Astrocyte of the spinal cord (primary cell): ENCODE data around the gene TMEM141.

Experiments
- DNase-seq: peaks from one replicate; pipeline ENCODE4 v3.0.0; 2011; ENCODE audit warnings: low read depth, low spot score
- H3K4me3 ChIP-seq: 2 replicates; pipeline ENCODE4 v1.5.1; 2011; ENCODE audit warnings: low read depth, mild to moderate bottlenecking, low read length, moderate library complexity
- CTCF ChIP-seq: IDR thresholded peaks from 2 replicates; pipeline ENCODE4 v1.5.1; 2012; ENCODE audit warnings: low read depth, mild to moderate bottlenecking, low read length, inconsistent platforms
- in situ Hi-C: cut with HindIII; loops from 2 replicates; pipeline ENCODE4 v1.10.0; 2017; ENCODE audit warnings: low sequenced_read_pairs

TMEM141 gene

GRCh38 chr9:136756134-136756438, 35.1 kb upstream of the TMEM141 start:
- TF ChIP-seq CTCF: no peak
- in situ Hi-C loops: no loop called here
- no peak overlapping the region for H3K4me3 ChIP-seq

GRCh38 chr9:136756836-136757235, 34.3 kb upstream of the TMEM141 start:
- no peak for TF ChIP-seq CTCF
- no peak overlapping the region for H3K4me3 ChIP-seq
- no peak for DNase-seq
- in situ Hi-C loops: no loop called here

More at GRCh38 chr9:136756134-136756438, 35.1 kb upstream of the TMEM141 start:
- DNase-seq: no peak

GRCh38 chr9:136757328-136757727, 33.8 kb upstream of the TMEM141 start:
- DNase-seq: no peak
- H3K4me3 ChIP-seq: no peak overlapping the region
- in situ Hi-C loops: no loop called here
- no peak for TF ChIP-seq CTCF

DNA sequence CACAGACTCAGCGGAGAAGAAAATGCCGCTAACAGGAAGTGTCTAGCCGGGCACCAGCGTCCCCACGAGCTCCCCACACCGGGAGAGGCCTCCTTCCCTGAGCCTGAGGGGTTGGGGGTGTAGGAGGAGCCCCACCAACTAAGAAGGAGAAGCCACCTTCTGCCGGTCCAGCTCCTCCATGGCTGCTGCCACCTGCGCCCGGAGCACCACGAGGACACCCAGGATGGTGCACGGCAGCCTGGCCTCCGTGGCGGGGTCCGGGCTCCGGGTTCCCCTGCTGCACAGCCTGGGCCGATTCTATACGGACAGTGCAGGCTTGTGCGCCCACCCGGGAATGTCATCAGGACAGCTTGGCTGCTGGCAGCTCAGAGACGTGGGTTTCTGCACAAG, 33.4 kb upstream of the TMEM141 start:
- no peak overlapping the region for H3K4me3 ChIP-seq
- no peak for TF ChIP-seq CTCF
- DNase-seq: no peak
- in situ Hi-C loops: no loop called here

- H3K4me3 ChIP-seq: no peak overlapping the region
- in situ Hi-C loops: no loop called here
- TF ChIP-seq CTCF: no peak
- no peak for DNase-seq
These were observed 32.1 kb upstream of the TMEM141 start for GRCh38 chr9:136759001-136759400.

- TF ChIP-seq CTCF: no peak
- DNase-seq: no peak
- in situ Hi-C loops: no loop called here
- no peak overlapping the region for H3K4me3 ChIP-seq
These were observed 31.5 kb upstream of the TMEM141 start for GRCh38 chr9:136759436-136760325.
